ENCODE results near the gene PEX26.

DNA sequence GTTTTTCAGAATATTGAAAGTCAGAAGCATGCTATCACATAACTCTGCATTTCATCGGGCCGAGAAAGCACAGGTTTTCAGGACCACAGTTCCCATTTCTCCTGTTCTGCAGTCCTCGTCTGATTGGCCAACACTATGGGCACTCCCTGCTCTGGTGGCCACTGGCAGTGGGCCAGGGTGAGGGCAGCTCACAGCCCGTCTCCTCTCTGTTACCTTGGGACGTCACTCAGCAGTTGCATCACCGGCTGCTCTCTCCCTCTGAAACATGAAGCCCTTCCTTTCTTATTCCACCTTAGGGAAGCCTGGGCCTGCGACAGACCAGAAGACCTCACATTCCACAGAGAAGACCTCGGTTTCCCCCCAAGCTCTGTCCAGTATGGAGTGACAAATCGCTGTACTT lies 42.0 kb upstream of the PEX26 start:
- TF ChIP-seq POLR2AphosphoS5 (IDR thresholded peaks at IDR 0.05; ENCODE audit: borderline replicate concordance, low read depth, low read length) (no peak), EZH2 (IDR thresholded peaks at IDR 0.05) (no peak)
